ENCODE data around the gene PMM1.
"Not testable (repeated sequence)": the region's sequence is repeated elsewhere in the genome, so short reads cannot be mapped to it uniquely, and the experiment has no call there.

The PMM1 gene

GRCh38 chr22:41596776-41597634, 7.4 kb upstream of the PMM1 start:
- peak; percentile 24 for DNase-seq (ENCODE audit: low spot score)

GRCh38 chr22:41595703-41596102, 6.1 kb upstream of the PMM1 start:
- DNase-seq (ENCODE audit: low spot score): no peak

DNA sequence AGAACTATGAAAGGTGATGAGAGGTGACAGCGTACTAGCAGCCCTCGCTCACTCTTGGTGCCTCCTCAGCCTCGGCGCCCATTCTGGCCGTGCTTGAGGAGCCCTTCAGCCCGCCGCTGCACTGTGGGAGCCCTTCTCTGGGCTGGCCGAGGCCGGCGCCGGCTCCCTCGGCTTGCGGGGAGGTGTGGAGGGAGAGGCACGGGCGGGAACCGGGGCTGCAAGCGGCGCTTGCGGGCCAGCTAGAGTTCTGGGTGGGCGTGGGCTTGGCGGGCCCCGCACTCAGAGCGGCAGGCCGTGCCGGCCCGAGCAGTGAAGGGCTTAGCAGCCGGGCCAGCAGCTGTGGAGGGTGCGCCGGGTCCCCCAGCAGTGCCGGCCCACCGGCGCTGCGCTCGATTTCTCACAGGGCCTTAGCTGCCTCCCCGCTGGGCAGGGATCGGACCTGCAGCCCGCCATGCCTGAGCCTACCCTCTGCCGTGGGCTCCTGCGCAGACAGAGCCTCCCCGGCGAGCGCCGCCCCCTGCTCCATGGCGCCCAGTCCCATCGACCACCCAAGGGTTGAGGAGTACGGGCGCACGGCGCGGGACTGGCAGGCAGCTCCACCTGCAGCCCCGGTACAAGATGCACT, 3.8 kb upstream of the PMM1 start:
- DNase-seq (ENCODE audit: low spot score): not testable (repeated sequence)

- no peak for DNase-seq (ENCODE audit: low spot score)
These were observed 2.3 kb downstream of the PMM1 start for GRCh38 chr22:41587347-41587723.

DNA sequence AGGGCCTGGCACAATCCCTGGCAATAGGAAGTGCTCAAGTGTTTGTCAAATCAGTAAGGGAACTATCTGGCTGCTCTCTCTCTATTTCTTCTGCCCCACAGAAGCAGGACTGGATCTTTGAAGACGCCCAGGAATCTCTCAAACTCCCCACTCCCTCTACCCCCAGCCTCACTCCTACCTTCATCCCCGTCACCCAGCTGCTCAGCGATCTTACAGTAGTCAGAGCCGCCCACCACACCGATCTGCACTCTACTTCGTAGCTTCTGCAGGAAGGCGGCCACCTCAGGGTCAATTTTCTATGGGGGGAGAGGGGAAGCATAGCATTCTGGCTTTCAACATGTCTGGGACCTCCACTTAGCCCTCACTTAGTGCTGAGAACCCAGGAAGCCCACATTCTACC, 3.7 kb downstream of the PMM1 start:
- no peak for DNase-seq (ENCODE audit: low spot score)

GRCh38 chr22:41584881-41585280, 4.8 kb downstream of the PMM1 start:
- no peak for DNase-seq (ENCODE audit: low spot score)

DNA sequence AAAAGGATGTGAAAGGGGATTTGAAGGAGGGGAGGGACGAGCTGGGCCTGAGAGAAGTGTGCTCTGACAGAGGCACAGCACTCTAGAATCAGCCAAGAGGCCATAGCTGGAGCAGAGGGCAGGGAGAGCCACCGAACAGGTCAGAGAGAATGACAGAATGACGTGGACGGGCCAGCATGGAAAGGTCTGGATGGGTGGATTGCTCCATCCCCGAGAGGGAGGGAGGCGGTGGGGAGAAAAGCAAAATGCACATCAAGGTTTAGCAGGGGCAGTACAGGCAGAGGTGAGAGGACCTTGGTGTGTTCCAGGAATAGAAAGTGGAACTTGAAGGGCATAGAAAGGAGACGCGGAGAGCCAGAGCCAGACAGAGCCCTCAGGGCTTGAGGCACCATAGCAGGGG, 6.9 kb downstream of the PMM1 start:
- no peak for DNase-seq (ENCODE audit: low spot score)

GRCh38 chr22:41579997-41580355, 9.7 kb downstream of the PMM1 start:
- DNase-seq (ENCODE audit: low spot score): no peak

DNA sequence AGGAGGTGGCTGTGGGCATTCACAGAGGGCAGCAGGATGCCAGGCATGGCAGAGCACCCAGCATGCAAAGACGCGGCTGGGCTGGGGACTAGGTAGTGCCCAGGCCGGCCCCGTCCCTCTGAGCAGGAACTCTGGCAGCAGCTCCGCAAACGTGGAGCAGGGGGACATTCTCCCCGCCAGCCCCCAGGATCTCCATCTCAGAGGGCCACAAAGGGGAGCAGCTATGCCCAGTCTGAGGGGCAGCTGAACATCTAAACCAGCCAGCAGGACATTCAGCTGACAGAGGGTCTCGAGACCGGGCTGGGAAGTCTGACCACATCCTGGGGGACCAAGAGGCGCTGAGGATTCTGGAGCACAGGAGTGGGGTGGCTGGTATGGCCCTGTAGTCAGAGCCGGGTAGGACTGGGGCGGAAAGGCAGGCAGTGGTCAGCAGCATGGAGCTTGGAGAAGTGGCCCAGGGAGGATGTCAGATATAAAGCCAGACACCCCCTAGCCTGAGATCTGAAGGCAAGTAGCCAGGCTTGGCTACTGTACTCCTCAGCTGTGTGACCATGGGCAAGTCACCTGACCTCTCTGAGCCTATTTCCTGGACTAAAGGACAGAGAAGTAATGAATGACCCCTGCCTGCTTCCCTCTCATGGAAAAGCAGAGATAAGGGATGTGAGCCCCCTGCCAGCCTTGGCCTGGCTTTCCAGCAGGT, 10.2 kb downstream of the PMM1 start:
- no peak for DNase-seq (ENCODE audit: low spot score)

DNA sequence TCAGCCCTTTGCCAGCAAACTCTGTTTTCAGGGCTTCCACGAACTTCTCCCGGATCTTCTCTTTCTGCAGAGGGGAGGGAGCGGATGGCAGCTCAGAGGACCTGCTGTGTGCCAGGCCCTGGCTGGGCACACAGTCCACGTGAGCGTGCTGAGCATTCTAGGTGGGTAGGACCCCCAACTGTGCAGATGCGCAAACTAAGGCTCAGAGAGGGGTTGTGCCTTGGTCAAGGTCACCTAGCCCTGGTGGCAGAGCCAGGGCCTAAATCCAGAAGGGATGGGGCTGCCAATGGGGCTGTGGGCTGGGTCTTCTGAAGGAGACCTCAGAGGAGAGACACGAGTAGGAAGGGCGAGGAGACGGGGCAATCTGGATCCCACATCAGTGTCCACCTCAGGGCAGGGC, 10.8 kb downstream of the PMM1 start:
- no peak for DNase-seq (ENCODE audit: low spot score)

GRCh38 chr22:41578114-41578513, 11.5 kb downstream of the PMM1 start:
- DNase-seq (ENCODE audit: low spot score): no peak

- peak; percentile 44 for DNase-seq (ENCODE audit: low spot score)
These were observed 12.8 kb downstream of the PMM1 start for GRCh38 chr22:41576877-41577276.

DNA sequence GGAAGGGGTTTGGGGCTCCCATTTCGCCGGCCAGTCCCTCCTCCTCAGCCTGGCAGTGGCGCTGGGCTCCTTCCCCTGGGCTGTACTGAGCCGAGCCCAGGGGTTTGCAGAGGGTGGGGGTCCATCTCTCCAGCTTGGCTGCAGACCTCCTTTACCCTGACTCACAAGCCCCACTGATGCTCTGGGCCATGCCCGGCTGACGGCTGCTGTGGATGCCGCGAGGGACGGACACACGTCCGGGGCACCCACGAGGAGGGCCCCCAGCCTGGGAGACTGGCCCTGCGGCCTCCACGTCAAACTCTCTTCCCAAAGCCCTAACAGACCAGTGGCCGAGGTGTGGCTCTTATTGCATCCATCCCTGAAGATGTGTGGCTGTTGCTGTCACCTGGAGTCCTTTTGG, 14.1 kb downstream of the PMM1 start:
- no peak for DNase-seq (ENCODE audit: low spot score)

DNA sequence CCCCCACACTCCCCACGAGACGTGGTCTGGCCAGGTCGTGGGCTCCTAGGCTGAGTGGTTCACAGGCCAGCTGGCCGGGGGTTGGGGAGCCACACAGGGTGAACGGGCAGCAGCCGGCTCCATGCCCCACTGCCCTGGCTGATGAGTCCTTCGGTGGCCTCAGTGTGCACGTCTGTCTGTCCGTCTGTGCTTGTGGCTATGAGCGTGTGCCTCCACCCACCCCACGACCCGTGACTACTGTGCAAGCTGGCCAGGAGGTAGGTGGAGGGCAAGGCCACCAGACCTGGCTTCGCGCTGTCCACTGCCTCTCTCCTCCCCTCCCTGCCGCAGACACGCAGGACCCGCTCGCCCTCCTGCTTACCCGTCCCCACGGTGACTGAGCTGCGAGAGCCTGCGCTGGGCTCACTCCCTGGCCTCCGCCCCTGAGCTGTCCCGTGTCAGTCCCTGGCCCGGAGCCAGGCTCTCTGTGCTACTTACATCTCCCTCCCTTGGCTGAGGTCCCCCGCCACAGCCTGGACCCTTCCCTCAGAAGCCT, 14.7 kb downstream of the PMM1 start:
- no peak for DNase-seq (ENCODE audit: low spot score)

GRCh38 chr22:41573677-41574076, 16.0 kb downstream of the PMM1 start:
- DNase-seq (ENCODE audit: low spot score): no peak

DNA sequence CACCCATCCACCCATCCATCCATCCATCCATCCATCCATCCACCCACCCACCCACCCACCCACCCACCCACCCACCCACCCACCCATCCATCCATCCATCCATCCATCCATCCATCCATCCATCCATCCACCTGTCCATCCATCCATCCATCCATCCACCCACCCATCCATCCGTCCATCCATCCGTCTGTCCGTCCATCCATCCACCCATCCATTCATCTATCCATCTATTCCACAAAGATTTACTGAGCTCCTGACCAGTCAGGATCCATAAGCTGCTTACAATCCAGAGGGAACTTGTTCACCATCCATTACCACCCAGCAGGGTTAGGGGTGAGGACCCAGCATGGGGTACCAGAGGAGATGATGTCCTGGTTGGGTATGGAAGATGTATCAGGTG, 17.3 kb downstream of the PMM1 start:
- not testable (repeated sequence) for DNase-seq (ENCODE audit: low spot score)

DNA sequence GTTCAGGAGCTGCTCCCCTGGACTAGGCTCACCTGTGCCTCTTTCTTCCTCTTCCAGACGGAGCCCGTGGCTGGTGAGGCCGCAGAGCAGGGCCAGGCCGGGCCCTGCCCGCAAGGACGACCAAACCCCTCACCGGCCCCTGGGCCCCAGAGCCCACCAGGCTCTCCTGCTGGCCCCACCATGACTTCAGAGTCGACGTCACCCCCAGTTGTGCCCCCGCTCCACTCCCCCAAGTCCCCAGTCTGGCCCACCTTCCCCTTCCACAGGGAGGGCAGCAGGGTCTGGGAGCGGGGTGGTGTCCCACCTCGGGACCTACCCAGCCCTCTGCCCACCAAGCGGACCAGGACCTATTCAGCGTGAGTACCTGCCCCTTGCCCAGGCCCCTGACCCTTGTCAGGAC, 17.9 kb downstream of the PMM1 start:
- DNase-seq (ENCODE audit: low spot score): no peak

DNA sequence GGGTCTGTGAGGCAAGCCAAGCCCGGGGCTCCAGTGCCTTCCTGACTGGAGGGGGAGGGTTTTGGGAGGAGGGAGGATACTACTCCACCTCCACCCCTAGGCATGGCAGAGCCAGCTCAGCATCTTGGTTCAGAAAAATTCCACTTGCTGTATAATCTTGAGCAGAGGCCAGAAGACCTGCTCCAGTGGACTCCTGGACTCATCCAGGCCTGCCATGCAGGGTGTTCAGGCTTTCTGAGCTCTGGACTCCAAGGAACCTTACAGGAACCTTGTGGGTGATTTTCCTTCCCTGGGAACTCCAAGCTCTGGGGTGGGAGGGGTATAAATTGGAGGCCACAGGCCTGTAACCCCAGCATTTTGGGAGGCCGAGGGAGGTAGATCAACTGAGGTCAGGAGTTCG, 19.4 kb downstream of the PMM1 start:
- no peak for DNase-seq (ENCODE audit: low spot score)

GRCh38 chr22:41568811-41569210, 20.8 kb downstream of the PMM1 start:
- no peak for DNase-seq (ENCODE audit: low spot score)

DNA sequence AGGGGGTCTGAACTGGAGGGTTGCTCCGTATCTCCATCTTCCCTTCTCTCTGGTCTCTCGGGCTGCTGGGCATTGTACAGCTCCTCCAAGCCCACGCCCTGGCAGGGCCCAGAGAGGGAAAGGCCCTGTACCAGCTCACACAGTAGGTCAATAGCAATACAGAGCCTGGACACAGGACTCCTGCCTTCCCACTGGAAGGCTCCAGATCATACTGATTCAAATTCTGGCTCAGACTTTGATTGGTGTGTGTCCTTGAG, 22.2 kb downstream of the PMM1 start:
- DNase-seq (ENCODE audit: low spot score): no peak

DNA sequence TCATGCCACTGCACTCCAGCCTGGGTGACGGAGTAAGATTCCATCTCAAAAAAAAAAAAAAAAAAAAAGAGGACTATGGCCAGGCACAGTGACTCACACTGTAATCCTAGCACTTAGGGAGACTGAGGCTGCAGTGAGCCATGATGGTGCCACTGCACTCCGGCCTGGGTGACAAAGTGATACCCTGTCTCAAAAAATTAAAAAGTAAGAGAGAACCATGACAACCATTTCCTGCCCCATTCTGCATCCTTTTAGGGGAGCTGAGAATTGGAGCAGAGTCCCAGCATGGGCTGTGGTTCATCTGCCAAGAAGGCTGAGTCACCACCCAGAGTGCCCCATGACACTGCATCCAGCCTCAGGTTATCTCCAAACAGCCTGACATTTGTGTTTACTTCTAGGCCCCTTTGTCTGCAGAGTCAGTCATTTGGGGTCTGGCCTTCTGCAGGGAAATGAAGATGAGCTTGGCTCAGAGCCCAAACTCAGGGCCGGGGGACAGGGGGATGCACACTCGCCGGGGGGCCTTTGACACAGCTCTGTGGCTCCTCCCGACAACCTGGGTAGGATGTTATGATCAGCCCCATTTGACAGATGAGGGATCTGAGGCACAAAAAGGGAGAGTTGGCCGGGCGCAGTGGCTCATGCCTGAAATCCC, 24.1 kb downstream of the PMM1 start:
- DNase-seq (ENCODE audit: low spot score): peak; percentile 38

DNA sequence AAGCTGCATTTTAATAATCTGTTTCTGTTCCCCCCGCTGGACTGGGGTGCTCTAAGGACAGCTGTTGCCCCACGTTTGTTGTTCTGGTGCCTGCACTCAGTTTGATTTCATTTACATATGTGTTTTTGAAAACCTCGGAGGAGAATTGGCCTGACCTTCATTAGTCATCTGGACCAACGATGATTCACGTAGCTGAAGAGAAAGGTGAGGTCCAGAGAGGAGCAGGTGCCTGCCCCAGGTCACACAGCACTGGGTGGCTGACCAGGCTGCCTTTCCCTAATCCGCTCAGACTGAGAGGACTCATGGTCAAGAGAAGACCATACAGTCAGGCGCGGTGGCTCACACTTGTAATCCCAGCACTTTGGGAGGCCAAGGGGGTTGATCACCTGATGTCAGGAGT, 25.1 kb downstream of the PMM1 start:
- no peak for DNase-seq (ENCODE audit: low spot score)

Measured in kidney capillary endothelial cell (primary cell).